Measurements from ENCODE around the gene AGMO.

AGMO gene

GRCh38 chr7:15218261-15218660 is 343.6 kb downstream of the AGMO start:
- H2BK5ac ChIP-seq (ENCODE audit: low read depth, low read length, poor library complexity, severe bottlenecking) = no peak overlapping the region
- no peak overlapping the region for H3K27ac ChIP-seq (ENCODE audit: low read length, poor library complexity, severe bottlenecking)
- H3K27me3 ChIP-seq (ENCODE audit: control insufficient read depth in 1 of 2, insufficient read depth in 1 of 2, low read length in 2 of 2) = no peaks in the 10 kb centered on the region
- H3K9ac ChIP-seq (ENCODE audit: low read length) = no peak overlapping the region
- no peak overlapping the region for H2BK15ac ChIP-seq (ENCODE audit: low read depth, poor library complexity, severe bottlenecking)
- H3K23ac ChIP-seq (ENCODE audit: low read length in 2 of 2) = no peak overlapping the region
- H3K9me3 ChIP-seq (ENCODE audit: control insufficient read depth, low read length) = no peaks in the 10 kb centered on the region
- WGBS = 75% methylated on average over 1 of the region's 1 CpG
- H2AK5ac ChIP-seq (ENCODE audit: low read length, severe bottlenecking) = no peak overlapping the region
- no peaks in the 10 kb centered on the region for H3K79me1 ChIP-seq (replicated peaks; ENCODE audit: low read length, poor library complexity, severe bottlenecking)
- no peak overlapping the region for H4K8ac ChIP-seq (ENCODE audit: low read length)
- no peaks in the 10 kb centered on the region for H3K36me3 ChIP-seq (ENCODE audit: control insufficient read depth in 1 of 2, insufficient read depth in 2 of 2, low read depth in 1 of 2, low read length in 2 of 2)
- H3K4me1 ChIP-seq (ENCODE audit: control insufficient read depth, insufficient read depth, low read depth, low read length) = no peaks in the 10 kb centered on the region
- DNase-seq = no peak
- H3K14ac ChIP-seq (ENCODE audit: low read length in 2 of 2) = no peak overlapping the region
- H4K91ac ChIP-seq (ENCODE audit: low read length) = no peak overlapping the region
- H3K4me2 ChIP-seq (ENCODE audit: low read length, poor library complexity, severe bottlenecking) = no peak overlapping the region
- H3K4me3 ChIP-seq (ENCODE audit: insufficient read depth in 1 of 2, low read depth in 1 of 2, low read length in 2 of 2) = no peak overlapping the region
- H2BK120ac ChIP-seq (ENCODE audit: low read depth, low read length) = no peak overlapping the region
- H2BK12ac ChIP-seq (ENCODE audit: low read length in 2 of 2) = no peak overlapping the region
- no peak overlapping the region for H2AFZ ChIP-seq (ENCODE audit: low read depth, low read length)
- no peak overlapping the region for H3K4ac ChIP-seq (ENCODE audit: low read depth in 1 of 2, low read length in 2 of 2)
- H3K18ac ChIP-seq (ENCODE audit: low read depth in 1 of 2, low read length in 2 of 2) = no peak overlapping the region

- Histone ChIP-seq H2BK120ac (ENCODE audit: low read depth, low read length) (no peak overlapping the region), H3K27ac (ENCODE audit: low read length, poor library complexity, severe bottlenecking) (no peak overlapping the region), H3K4me3 (ENCODE audit: insufficient read depth in 1 of 2, low read depth in 1 of 2, low read length in 2 of 2) (no peak overlapping the region), H2BK15ac (ENCODE audit: low read depth, poor library complexity, severe bottlenecking) (no peak overlapping the region), H3K27me3 (ENCODE audit: control insufficient read depth in 1 of 2, insufficient read depth in 1 of 2, low read length in 2 of 2) (no peaks in the 10 kb centered on the region), H2AK5ac (ENCODE audit: low read length, severe bottlenecking) (no peak overlapping the region), H4K8ac (ENCODE audit: low read length) (no peak overlapping the region), H3K9me3 (ENCODE audit: control insufficient read depth, low read length) (no peaks in the 10 kb centered on the region), H2BK5ac (ENCODE audit: low read depth, low read length, poor library complexity, severe bottlenecking) (no peak overlapping the region), H2BK12ac (ENCODE audit: low read length in 2 of 2) (no peak overlapping the region), H3K18ac (ENCODE audit: low read depth in 1 of 2, low read length in 2 of 2) (no peak overlapping the region), H2AFZ (ENCODE audit: low read depth, low read length) (no peak overlapping the region), H3K36me3 (ENCODE audit: control insufficient read depth in 1 of 2, insufficient read depth in 2 of 2, low read depth in 1 of 2, low read length in 2 of 2) (no peaks in the 10 kb centered on the region), H3K79me1 (replicated peaks; ENCODE audit: low read length, poor library complexity, severe bottlenecking) (no peaks in the 10 kb centered on the region), H3K4me1 (ENCODE audit: control insufficient read depth, insufficient read depth, low read depth, low read length) (no peaks in the 10 kb centered on the region), H3K23ac (ENCODE audit: low read length in 2 of 2) (no peak overlapping the region), H3K14ac (ENCODE audit: low read length in 2 of 2) (no peak overlapping the region), H3K4me2 (ENCODE audit: low read length, poor library complexity, severe bottlenecking) (no peak overlapping the region), H3K9ac (ENCODE audit: low read length) (no peak overlapping the region), H3K4ac (ENCODE audit: low read depth in 1 of 2, low read length in 2 of 2) (no peak overlapping the region), H4K91ac (ENCODE audit: low read length) (no peak overlapping the region)
- over 99% methylated on average over 4 of the region's 4 CpGs for WGBS
- no peak for DNase-seq
Measured at GRCh38 chr7:15215616-15216015, 346.2 kb downstream of the AGMO start.

GRCh38 chr7:15214976-15215375 is 346.8 kb downstream of the AGMO start:
- Histone ChIP-seq H3K9ac (ENCODE audit: low read length) (no peak overlapping the region), H2AK5ac (ENCODE audit: low read length, severe bottlenecking) (no peak overlapping the region)

GRCh38 chr7:15213093-15213492 is 348.7 kb downstream of the AGMO start:
- no peak overlapping the region for H2BK5ac ChIP-seq (ENCODE audit: low read depth, low read length, poor library complexity, severe bottlenecking)
- H3K36me3 ChIP-seq (ENCODE audit: control insufficient read depth in 1 of 2, insufficient read depth in 2 of 2, low read depth in 1 of 2, low read length in 2 of 2) = no peaks in the 10 kb centered on the region
- no peak for DNase-seq
- no peak overlapping the region for H3K14ac ChIP-seq (ENCODE audit: low read length in 2 of 2)
- H2BK15ac ChIP-seq (ENCODE audit: low read depth, poor library complexity, severe bottlenecking) = no peak overlapping the region
- H3K4ac ChIP-seq (ENCODE audit: low read depth in 1 of 2, low read length in 2 of 2) = no peak overlapping the region
- H3K23ac ChIP-seq (ENCODE audit: low read length in 2 of 2) = no peak overlapping the region
- no peak overlapping the region for H4K8ac ChIP-seq (ENCODE audit: low read length)
- no peak overlapping the region for H2BK12ac ChIP-seq (ENCODE audit: low read length in 2 of 2)
- no peak overlapping the region for H2AFZ ChIP-seq (ENCODE audit: low read depth, low read length)
- no peaks in the 10 kb centered on the region for H3K9me3 ChIP-seq (ENCODE audit: control insufficient read depth, low read length)
- H2AK5ac ChIP-seq (ENCODE audit: low read length, severe bottlenecking) = no peak overlapping the region
- no peaks in the 10 kb centered on the region for H3K27me3 ChIP-seq (ENCODE audit: control insufficient read depth in 1 of 2, insufficient read depth in 1 of 2, low read length in 2 of 2)
- no peak overlapping the region for H2BK120ac ChIP-seq (ENCODE audit: low read depth, low read length)
- no peak overlapping the region for H3K18ac ChIP-seq (ENCODE audit: low read depth in 1 of 2, low read length in 2 of 2)
- no peaks in the 10 kb centered on the region for H3K4me1 ChIP-seq (ENCODE audit: control insufficient read depth, insufficient read depth, low read depth, low read length)
- H3K9ac ChIP-seq (ENCODE audit: low read length) = no peak overlapping the region
- no peak overlapping the region for H3K27ac ChIP-seq (ENCODE audit: low read length, poor library complexity, severe bottlenecking)
- no peak overlapping the region for H3K4me3 ChIP-seq (ENCODE audit: insufficient read depth in 1 of 2, low read depth in 1 of 2, low read length in 2 of 2)
- no peak overlapping the region for H3K4me2 ChIP-seq (ENCODE audit: low read length, poor library complexity, severe bottlenecking)
- WGBS = no CpG with 5 or more reads among the region's 2 CpGs
- H4K91ac ChIP-seq (ENCODE audit: low read length) = no peak overlapping the region
- H3K79me1 ChIP-seq (replicated peaks; ENCODE audit: low read length, poor library complexity, severe bottlenecking) = no peaks in the 10 kb centered on the region

More at GRCh38 chr7:15214976-15215375, 346.8 kb downstream of the AGMO start:
- H3K14ac ChIP-seq (ENCODE audit: low read length in 2 of 2) = no peak overlapping the region
- no peak overlapping the region for H3K23ac ChIP-seq (ENCODE audit: low read length in 2 of 2)
- no peaks in the 10 kb centered on the region for H3K4me1 ChIP-seq (ENCODE audit: control insufficient read depth, insufficient read depth, low read depth, low read length)
- H3K4me3 ChIP-seq (ENCODE audit: insufficient read depth in 1 of 2, low read depth in 1 of 2, low read length in 2 of 2) = no peak overlapping the region
- no peak overlapping the region for H2BK120ac ChIP-seq (ENCODE audit: low read depth, low read length)
- no peak overlapping the region for H4K91ac ChIP-seq (ENCODE audit: low read length)
- no peaks in the 10 kb centered on the region for H3K79me1 ChIP-seq (replicated peaks; ENCODE audit: low read length, poor library complexity, severe bottlenecking)
- no peak overlapping the region for H3K4me2 ChIP-seq (ENCODE audit: low read length, poor library complexity, severe bottlenecking)
- H2BK5ac ChIP-seq (ENCODE audit: low read depth, low read length, poor library complexity, severe bottlenecking) = no peak overlapping the region
- H4K8ac ChIP-seq (ENCODE audit: low read length) = no peak overlapping the region
- H3K27me3 ChIP-seq (ENCODE audit: control insufficient read depth in 1 of 2, insufficient read depth in 1 of 2, low read length in 2 of 2) = no peaks in the 10 kb centered on the region
- peak; percentile 6 for DNase-seq
- no peaks in the 10 kb centered on the region for H3K36me3 ChIP-seq (ENCODE audit: control insufficient read depth in 1 of 2, insufficient read depth in 2 of 2, low read depth in 1 of 2, low read length in 2 of 2)
- H3K9me3 ChIP-seq (ENCODE audit: control insufficient read depth, low read length) = no peaks in the 10 kb centered on the region
- H2BK12ac ChIP-seq (ENCODE audit: low read length in 2 of 2) = no peak overlapping the region
- H3K18ac ChIP-seq (ENCODE audit: low read depth in 1 of 2, low read length in 2 of 2) = no peak overlapping the region
- no peak overlapping the region for H3K4ac ChIP-seq (ENCODE audit: low read depth in 1 of 2, low read length in 2 of 2)
- no peak overlapping the region for H3K27ac ChIP-seq (ENCODE audit: low read length, poor library complexity, severe bottlenecking)
- WGBS = 75% methylated on average over 1 of the region's 2 CpGs
- H2AFZ ChIP-seq (ENCODE audit: low read depth, low read length) = no peak overlapping the region
- no peak overlapping the region for H2BK15ac ChIP-seq (ENCODE audit: low read depth, poor library complexity, severe bottlenecking)

Measured in mesenchymal stem cell (in vitro differentiated cells and primary cell).